SH-SY5Y (cell line): Measurements from ENCODE around the gene TNFRSF1B.

Source experiments
- GATA2 ChIP-seq: IDR thresholded peaks from 2 replicates; pipeline ENCODE4 v1.6.1; 2011; ENCODE audit warnings: mild to moderate bottlenecking, low read depth, low read length
- GATA3 ChIP-seq: IDR thresholded peaks from 2 replicates; pipeline ENCODE4 v1.6.1; 2011; ENCODE audit warnings: low read depth, mild to moderate bottlenecking, low read length, moderate library complexity

The TNFRSF1B gene

GRCh38 chr1:12172042-12172851 is 5.5 kb downstream of the TNFRSF1B start:
- TF ChIP-seq GATA3 (no peak), GATA2 (no peak)

DNA sequence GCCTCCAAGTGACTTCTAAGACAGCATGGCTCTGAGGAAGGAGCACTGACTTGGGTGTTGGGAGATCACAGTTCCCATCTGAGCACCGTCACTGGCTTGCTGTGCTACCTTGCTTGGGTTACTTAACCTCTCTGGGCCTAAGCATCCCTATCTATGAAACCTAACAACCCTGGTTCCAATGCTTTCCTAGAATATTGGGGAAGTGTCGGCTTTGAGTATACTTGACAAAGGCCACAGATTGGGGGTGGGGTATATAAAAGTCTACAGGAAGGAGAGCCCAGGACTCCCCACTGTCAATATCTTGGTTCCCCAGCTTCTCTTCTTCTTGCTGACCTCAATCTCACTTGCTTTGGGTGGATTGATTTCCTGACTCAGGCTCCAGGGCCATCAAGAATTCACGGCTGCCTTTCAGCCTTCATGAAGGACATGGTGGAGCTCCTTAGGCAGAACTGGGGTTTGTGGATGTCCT is 6.3 kb downstream of the TNFRSF1B start:
- TF ChIP-seq GATA2 (no peak), GATA3 (no peak)

DNA sequence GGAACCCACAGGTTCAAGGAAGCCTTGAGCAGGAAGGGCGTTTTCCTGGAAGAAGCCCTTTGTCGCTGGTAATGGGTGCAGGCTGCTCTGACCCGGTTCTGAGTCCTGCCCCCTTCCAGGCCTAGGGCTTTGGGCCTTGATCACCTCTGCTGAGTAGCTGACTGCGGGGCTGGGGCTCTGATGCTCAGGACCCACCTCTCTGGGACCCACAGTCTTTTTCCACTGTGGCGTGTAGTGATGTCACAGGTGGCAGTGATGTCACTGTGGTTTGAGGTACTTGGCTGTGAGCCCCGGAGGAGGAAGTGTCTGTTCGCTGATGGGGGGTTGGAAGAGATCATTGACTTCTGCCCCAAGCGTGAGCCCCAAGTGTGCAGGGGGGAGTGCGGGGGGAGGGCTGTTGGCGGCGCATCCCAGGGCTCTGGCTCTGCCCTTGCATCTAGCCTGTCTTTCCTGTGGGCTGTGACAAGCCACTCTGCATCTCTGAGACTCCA is 6.9 kb downstream of the TNFRSF1B start:
- TF ChIP-seq GATA2 (no peak), GATA3 (no peak)

DNA sequence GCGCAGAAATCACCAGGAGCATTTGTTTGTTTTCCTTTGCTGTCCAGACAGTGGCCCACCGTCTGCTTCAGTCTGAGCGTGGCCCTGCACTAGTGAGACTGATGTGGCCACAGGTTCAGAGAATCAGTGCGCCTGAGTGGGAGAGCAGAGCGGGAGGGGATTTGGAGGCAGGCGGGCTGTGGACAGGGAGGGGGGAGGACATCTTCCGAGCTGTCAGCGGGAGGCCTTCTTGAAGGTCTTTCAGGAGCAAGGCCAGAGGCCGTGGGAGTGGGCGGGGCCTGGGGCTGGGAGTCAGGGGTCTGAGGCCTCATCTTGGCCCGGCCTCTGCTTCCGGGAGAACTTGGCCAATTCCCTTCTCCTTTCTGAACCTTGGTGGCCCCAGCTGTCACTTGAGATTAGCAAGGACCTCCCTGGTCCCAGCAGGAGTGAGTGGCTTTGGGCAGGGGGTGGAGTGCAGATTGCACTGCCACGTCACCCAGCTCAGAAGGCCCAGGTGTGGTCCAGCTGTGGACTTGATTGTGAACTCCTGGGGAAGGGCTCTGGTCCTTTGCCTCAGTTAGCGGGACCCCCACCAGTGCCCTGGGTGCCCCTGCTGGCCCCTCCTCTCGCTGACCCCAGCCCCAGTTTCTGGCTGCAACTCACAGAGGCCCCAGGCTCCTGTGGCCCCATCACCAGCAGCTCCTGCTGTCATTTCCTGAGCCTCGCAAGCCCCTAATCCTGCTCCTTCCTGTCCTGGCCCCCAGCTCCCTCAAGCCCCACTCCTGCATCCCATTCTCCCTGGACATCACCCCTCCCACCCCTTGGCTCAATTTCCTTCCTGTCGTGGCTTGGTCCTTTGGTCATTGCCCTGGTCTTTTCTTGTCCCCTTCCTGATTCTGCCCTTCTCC is 8.4 kb downstream of the TNFRSF1B start:
- TF ChIP-seq GATA2 (no peak), GATA3 (no peak)

DNA sequence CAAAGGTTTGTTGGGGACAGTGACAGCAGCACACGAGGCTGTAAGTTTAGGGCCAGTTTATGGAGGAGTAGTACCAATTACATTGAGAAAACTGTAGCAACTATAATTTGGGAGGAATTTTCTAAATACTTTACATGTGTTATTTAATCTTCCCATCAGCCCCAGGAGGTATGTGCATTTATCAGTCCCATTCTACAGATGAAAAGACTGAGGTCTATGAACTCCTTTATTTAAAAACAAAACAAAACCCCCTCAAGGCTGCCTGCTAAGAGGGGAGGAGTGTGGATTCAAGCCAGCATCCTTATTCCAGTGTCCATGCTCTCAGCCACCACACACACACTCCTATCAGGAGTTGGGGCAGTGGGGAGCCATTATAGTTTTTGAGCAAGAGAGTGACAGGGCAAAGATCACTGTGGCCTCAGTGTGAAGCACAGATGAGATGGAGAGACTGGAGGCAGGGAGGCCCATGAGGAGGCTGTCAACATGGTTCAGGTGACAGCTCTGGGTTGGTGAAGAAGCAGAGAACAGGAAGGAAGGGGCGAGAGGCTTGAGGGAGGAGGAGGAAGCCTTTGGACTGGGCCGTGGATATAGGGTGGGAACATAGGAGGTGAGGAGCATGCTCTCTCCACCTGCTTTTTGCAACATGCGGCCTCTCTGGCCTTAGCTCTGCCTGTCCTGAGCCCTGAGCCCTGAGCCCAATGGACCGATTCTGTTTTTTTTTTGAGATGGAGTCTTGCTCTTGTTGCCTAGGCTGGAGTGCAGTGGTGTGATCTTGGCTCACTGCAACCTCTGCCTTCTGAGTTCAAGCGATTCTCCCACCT is 9.7 kb downstream of the TNFRSF1B start:
- TF ChIP-seq GATA2 (no peak), GATA3 (no peak)

DNA sequence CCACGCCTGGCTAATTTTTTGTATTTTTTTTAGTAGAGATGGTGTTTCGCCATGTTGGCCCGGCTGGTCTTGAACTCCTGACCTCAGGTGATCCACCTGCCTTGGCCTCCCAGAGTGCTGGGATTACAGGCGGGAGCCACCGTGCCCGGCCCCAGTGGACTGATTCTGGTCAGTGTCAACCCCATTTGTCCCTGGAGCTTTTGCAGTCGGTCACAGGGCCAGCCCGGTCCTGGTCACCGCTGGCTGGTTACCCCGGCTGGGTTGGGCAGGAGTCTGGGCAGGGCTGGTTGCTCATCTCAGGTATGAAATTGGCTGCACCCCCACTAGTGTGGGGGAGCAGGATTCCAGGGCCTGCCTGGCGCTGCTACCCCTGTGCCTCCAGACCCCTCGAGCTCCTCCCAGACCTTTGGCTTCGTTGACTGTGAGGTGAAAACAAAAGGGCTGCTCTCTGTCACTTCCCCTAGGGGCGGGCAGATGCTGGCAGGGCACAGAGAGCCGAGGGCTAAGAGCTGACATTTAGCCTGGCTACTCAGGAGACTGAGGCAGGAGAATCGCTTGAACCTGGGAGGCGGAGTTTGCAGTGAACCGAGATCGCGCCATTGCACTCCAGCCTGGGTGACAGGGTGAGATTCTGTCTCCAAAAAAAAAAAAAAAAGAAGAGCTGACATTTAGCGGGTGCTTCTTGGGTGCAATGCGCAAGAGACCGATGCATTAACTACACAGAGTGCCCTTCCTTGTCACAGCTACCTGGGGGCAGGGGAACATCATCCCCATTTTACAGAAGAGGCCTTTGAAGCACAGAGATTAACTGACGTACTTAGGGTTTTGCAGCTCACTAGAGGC is 10.6 kb downstream of the TNFRSF1B start:
- TF ChIP-seq GATA3 (no peak), GATA2 (no peak)

DNA sequence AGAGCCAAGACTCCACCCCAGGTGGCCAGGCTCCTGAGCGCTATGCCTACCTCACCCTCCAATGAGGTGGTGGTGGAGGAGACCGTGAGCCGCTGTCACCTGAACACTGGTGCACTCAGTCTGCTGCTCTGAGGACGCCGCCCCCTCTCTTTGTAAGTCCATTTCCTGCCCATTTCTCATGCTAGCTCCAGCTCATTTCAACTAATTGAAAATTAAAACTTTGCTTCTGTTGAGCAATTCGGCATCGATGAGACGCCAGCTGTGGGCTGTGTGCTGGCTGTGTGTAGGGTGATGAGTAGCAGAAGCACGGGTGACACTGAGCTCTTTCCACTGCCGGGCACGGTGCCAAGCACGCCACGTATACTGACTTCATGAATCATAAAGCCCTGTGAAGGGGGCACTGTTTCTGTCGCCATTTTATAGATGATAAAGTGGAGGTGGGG is 11.2 kb downstream of the TNFRSF1B start:
- TF ChIP-seq GATA2 = no peak
- TF ChIP-seq GATA3 = no peak

DNA sequence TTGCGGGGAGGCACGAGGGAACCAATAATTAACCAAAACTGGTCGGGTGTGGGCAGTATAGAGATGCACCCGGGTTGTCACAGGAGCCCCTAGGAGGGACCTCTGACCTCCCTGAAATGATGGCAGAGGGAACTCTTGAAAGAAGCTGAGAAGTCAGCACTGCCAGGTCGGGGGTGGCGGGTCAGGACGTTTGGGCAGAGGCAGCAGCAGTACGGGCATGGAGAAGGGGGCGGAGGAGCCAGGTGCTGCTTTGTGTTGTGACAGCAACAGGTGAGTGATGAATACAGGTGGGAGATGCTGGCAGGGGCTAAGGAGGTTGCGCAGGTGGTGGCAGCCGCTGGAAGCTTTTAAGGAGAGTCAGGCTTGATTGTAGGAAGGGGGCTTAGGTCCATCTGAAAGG is 11.7 kb downstream of the TNFRSF1B start:
- TF ChIP-seq GATA2 = no peak
- no peak for TF ChIP-seq GATA3

DNA sequence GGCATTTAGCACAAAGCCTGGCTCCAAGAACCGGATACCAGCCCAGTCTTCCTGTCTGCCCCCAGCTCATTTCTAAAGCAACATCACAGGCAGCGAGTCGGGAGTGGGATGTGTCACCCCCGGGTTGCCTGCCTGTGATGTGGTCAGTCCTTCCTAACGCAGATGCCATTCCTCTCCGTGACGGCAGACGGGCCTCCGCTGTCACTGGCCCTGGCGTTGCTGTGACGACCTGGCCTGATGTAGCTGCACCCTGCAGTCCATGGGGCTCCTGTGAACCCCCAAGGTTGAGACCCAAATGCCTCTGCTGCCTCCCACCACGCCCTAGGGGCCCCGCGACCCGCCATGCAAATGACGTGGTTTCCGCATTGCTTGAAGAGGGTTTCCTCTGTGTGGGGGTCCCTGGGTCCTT is 12.3 kb downstream of the TNFRSF1B start:
- no peak for TF ChIP-seq GATA3
- no peak for TF ChIP-seq GATA2

DNA sequence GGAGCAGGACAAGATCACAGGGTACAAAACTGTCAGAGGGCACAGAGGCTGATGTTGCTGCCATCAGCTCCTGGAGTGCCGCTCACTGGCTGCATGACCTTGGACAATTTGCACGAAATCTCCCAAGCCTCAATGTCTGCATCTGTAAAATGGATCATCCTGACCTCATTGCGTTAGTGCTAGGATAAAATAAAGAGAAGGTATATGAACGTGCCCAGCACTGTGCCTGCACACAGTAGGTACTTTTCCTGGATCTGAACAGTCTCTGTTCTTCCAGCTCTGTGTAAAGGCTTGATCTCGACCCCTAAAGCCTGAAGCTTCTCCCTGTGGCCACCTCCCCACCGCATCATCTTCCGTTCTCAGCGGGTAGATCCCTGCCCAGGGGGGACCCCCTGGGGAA is 12.9 kb downstream of the TNFRSF1B start:
- TF ChIP-seq GATA2 = no peak
- TF ChIP-seq GATA3 = no peak

GRCh38 chr1:12180315-12180714 is 13.5 kb downstream of the TNFRSF1B start:
- no peak for TF ChIP-seq GATA2
- no peak for TF ChIP-seq GATA3

GRCh38 chr1:12180903-12181302 is 14.1 kb downstream of the TNFRSF1B start:
- no peak for TF ChIP-seq GATA3

DNA sequence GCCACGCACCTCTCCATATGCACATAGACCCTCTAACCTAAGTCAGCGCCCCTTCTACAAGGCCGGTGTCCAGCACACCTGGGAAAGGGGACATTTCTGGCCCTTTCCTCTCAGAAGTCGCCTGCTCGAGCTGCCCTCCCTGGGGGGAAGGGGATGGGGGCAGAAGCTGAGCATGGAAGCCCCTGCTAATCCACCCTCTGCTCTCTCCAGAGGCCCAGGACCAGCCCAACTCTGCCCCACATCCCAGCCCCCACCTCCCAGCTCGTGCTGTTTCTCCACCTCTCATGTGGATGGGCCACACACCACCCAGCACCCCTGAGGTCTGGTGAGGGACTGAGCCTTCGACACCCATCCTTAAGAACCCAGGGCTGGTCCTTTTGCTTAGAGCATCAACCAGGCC is 14.8 kb downstream of the TNFRSF1B start:
- TF ChIP-seq GATA3 (no peak), GATA2 (no peak)
